ENCODE data around the gene TSPAN14. TPM values are rescaled to one million over a fixed set of nuclear protein-coding genes. Genes with fewer than 3 reads are reported as not detected.

Gene TSPAN14
- polyA plus RNA-seq, 3 donors, result 123 to 160 (median 146) TPM

GRCh38 chr10:80501381-80501912 lies 47.3 kb downstream of the TSPAN14 start:
- no peak overlapping the region for H3K4me3 Mint-ChIP-seq
- intact Hi-C loops (cut with micrococcal nuclease), result loop anchor here in 1 of 2 donors (2.0 to 5.0 kb wide), 2 partner anchors 15 to 44 kb away; no protein-coding TSS in a partner anchor
- Histone ChIP-seq H2AFZ (ENCODE audit: insufficient read depth, low read depth, low read length, poor library complexity, severe bottlenecking) (no peak overlapping the region), H4K20me1 (ENCODE audit: insufficient read depth, low read length) (peaks cover 76% of the 10 kb centered on the region), H3K4me2 (replicated peaks; ENCODE audit: extremely low read depth, low read length, poor library complexity, severe bottlenecking) (no peak overlapping the region), H3K9me3 (replicated peaks in 1 of 2; ENCODE audit: control insufficient read depth in 1 of 2, insufficient read depth in 1 of 2, low read length in 2 of 2) (no peaks in the 10 kb centered on the region), H3K9ac (ENCODE audit: insufficient read depth, low read length, poor library complexity, severe bottlenecking) (no peak overlapping the region), H3K27me3 (ENCODE audit: control insufficient read depth in 2 of 2, insufficient read depth in 2 of 2, low read length in 2 of 2) (no peaks in the 10 kb centered on the region), H3K79me2 (ENCODE audit: insufficient read depth, low read length) (peaks cover 88% of the 10 kb centered on the region), H3K4me3 (replicated peaks in 1 of 3; ENCODE audit: low read depth in 2 of 3, low read length in 3 of 3) (no peak overlapping the region), H3K4me1 (ENCODE audit: control insufficient read depth in 1 of 2, insufficient read depth in 2 of 2, low read length in 2 of 2) (peaks cover 92 to 96% of the 10 kb centered on the region in 2 donors), H3K27ac (ENCODE audit: low read depth in 1 of 2, low read length in 2 of 2) (peak overlapping the region; percentile 92 to 95), H3K36me3 (replicated peaks in 1 of 2; ENCODE audit: control insufficient read depth in 1 of 2, insufficient read depth in 2 of 2, low read length in 2 of 2) (peaks cover 3 to 17% of the 10 kb centered on the region in 2 donors)
- WGBS (ENCODE audit: insufficient coverage), result 100% methylated on average over 3 of the region's 3 CpGs
- H3K27ac Mint-ChIP-seq, result peak overlapping the region; percentile 53 to 99 (median 97)
- H3K27me3 Mint-ChIP-seq (ENCODE audit: low read depth in 3 of 3), result no peaks in the 10 kb centered on the region
- peaks cover 93% of the 10 kb centered on the region for H3K4me1 Mint-ChIP-seq
- peaks cover 0 to 3% (median 0%) of the 10 kb centered on the region in 7 donors for H3K9me3 Mint-ChIP-seq
- DNase-seq, result no peak
- peaks cover 42 to 55% of the 10 kb centered on the region in 2 donors for H3K36me3 Mint-ChIP-seq
- TF ChIP-seq CTCF (IDR thresholded peaks at IDR 0.05), result no peak

- Mint-ChIP-seq H3K36me3 (peaks cover 37 to 53% of the 10 kb centered on the region in 2 donors), H3K4me3 (peak overlapping the region in 1 of 2 donors; percentile 1), H3K27ac (peak overlapping the region; percentile 57 to 99 (median 97)), H3K4me1 (peaks cover 87% of the 10 kb centered on the region), H3K27me3 (ENCODE audit: low read depth in 3 of 3) (no peaks in the 10 kb centered on the region), H3K9me3 (no peaks in the 10 kb centered on the region)
- DNase-seq, result no peak
- no peak overlapping the region for H3K4me2 ChIP-seq (replicated peaks; ENCODE audit: extremely low read depth, low read length, poor library complexity, severe bottlenecking)
- TF ChIP-seq CTCF (IDR thresholded peaks at IDR 0.05), result no peak
- intact Hi-C loops (cut with micrococcal nuclease), result loop anchor here in 1 of 2 donors (2.0 to 5.0 kb wide), 2 partner anchors 15 to 45 kb away; no protein-coding TSS in a partner anchor
- no peak overlapping the region for H3K9ac ChIP-seq (ENCODE audit: insufficient read depth, low read length, poor library complexity, severe bottlenecking)
- H3K27ac ChIP-seq (ENCODE audit: low read depth in 1 of 2, low read length in 2 of 2), result peak overlapping the region; percentile 92 to 95
- H4K20me1 ChIP-seq (ENCODE audit: insufficient read depth, low read length), result peaks cover 82% of the 10 kb centered on the region
- peaks cover 89 to 90% of the 10 kb centered on the region in 2 donors for H3K4me1 ChIP-seq (ENCODE audit: control insufficient read depth in 1 of 2, insufficient read depth in 2 of 2, low read length in 2 of 2)
- H3K79me2 ChIP-seq (ENCODE audit: insufficient read depth, low read length), result peaks cover 88% of the 10 kb centered on the region
- WGBS (ENCODE audit: insufficient coverage), result 94% methylated on average over 12 of the region's 13 CpGs
- no peak overlapping the region for H3K4me3 ChIP-seq (replicated peaks in 1 of 3; ENCODE audit: low read depth in 2 of 3, low read length in 3 of 3)
- H3K36me3 ChIP-seq (replicated peaks in 1 of 2; ENCODE audit: control insufficient read depth in 1 of 2, insufficient read depth in 2 of 2, low read length in 2 of 2), result peaks cover 9 to 22% of the 10 kb centered on the region in 2 donors
- H3K27me3 ChIP-seq (ENCODE audit: control insufficient read depth in 2 of 2, insufficient read depth in 2 of 2, low read length in 2 of 2), result no peaks in the 10 kb centered on the region
- no peaks in the 10 kb centered on the region for H3K9me3 ChIP-seq (replicated peaks in 1 of 2; ENCODE audit: control insufficient read depth in 1 of 2, insufficient read depth in 1 of 2, low read length in 2 of 2)
- H2AFZ ChIP-seq (ENCODE audit: insufficient read depth, low read depth, low read length, poor library complexity, severe bottlenecking), result no peak overlapping the region
These were observed 47.9 kb downstream of the TSPAN14 start for GRCh38 chr10:80501913-80502521.

All from CD14-positive monocyte (primary cell).